ENCODE measurements around the gene WNT7B. TPM values are rescaled to one million over a fixed set of nuclear protein-coding genes. Genes with fewer than 3 reads are reported as not detected.

Gene WNT7B
- total RNA-seq, 1 experiment from 2014 or later = 66.9 TPM

DNA sequence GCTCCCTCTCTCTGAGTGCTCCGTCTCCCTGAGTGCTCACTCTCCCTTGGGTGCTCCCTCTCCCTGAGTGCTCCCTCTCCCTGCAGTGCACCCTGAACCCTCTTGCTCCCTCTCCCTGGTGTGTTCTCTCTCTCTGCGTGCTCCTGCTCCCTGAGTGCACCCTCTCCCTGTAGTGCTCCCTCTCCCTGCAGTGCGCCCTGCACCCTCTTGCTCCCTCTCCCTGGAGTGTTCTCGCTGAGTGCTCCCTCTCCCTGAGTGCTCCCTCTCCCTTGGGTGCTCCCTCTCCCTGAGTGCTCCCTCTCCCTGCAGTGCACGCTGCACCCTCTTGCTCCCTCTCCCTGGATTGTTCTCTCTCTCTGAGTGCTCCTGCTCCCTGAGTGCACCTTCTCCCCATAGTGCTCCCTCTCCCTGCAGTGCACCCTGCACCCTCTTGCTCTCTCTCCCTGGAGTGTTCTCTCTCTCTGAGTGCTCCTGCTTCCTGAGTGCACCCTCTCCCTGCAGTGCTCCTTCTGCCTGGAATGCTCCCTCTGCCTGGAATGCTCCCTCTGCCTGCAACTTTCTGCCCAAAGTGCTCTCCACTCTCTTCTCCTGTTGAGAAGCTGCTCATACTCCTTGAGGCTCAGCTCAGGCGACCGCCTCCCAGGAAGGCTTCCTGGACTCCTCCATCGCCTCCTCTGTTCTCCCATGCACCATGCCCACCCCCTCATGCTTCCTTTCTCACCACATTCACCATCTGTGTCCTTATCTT lies 48.4 kb upstream of the WNT7B start:
- H3K27ac ChIP-seq = no peak overlapping the region
- ChIA-PET CTCF (interaction anchor here (0.6 kb wide), 1 partner anchor 344 kb away, joined by 22 read pairs; no protein-coding TSS in a partner anchor), POLR2A (ENCODE audit: unreplicated experiment) (no interaction called here)
- H3K27me3 ChIP-seq (ENCODE audit: insufficient read depth, low read depth) = peaks cover 22% of the 10 kb centered on the region
- H3K4me2 ChIP-seq = no peak overlapping the region
- peaks cover 11% of the 10 kb centered on the region; the same call in 1 of the 2 replicates for H3F3A ChIP-seq (ENCODE audit: insufficient read depth, low read depth)
- TF ChIP-seq, protein P1, sequence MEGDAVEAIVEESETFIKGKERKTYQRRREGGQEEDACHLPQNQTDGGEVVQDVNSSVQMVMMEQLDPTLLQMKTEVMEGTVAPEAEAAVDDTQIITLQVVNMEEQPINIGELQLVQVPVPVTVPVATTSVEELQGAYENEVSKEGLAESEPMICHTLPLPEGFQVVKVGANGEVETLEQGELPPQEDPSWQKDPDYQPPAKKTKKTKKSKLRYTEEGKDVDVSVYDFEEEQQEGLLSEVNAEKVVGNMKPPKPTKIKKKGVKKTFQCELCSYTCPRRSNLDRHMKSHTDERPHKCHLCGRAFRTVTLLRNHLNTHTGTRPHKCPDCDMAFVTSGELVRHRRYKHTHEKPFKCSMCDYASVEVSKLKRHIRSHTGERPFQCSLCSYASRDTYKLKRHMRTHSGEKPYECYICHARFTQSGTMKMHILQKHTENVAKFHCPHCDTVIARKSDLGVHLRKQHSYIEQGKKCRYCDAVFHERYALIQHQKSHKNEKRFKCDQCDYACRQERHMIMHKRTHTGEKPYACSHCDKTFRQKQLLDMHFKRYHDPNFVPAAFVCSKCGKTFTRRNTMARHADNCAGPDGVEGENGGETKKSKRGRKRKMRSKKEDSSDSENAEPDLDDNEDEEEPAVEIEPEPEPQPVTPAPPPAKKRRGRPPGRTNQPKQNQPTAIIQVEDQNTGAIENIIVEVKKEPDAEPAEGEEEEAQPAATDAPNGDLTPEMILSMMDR (conservative IDR thresholded peaks at IDR 0.05) = no peak
- no peak for TF ChIP-seq EZH2 (IDR thresholded peaks at IDR 0.05; ENCODE audit: low read depth)
- no peak for DNase-seq
- BruUV-seq (replicated peaks) = no TSS peak
- H3K4me1 ChIP-seq (replicated peaks; ENCODE audit: insufficient read depth) = 0 out of 2 replicates have a peak, but pooled peaks cover 7% of the 10 kb centered on the region
- no peaks in the 10 kb centered on the region for H3K36me3 ChIP-seq (ENCODE audit: low read depth)
- no peak overlapping the region for H2AFZ ChIP-seq
- intact Hi-C loops (cut with micrococcal nuclease; ENCODE audit: unreplicated experiment) = no loop called here
- no peaks in the 10 kb centered on the region for H4K20me1 ChIP-seq (ENCODE audit: insufficient read depth)
- H3K79me2 ChIP-seq (ENCODE audit: low read depth) = no peaks in the 10 kb centered on the region
- H3K9me3 ChIP-seq (ENCODE audit: insufficient read depth, low read depth) = no peaks in the 10 kb centered on the region
- H3K4me3 ChIP-seq = no peak overlapping the region
- no peaks in the 10 kb centered on the region for H3K9me2 ChIP-seq (ENCODE audit: insufficient read depth)

DNA sequence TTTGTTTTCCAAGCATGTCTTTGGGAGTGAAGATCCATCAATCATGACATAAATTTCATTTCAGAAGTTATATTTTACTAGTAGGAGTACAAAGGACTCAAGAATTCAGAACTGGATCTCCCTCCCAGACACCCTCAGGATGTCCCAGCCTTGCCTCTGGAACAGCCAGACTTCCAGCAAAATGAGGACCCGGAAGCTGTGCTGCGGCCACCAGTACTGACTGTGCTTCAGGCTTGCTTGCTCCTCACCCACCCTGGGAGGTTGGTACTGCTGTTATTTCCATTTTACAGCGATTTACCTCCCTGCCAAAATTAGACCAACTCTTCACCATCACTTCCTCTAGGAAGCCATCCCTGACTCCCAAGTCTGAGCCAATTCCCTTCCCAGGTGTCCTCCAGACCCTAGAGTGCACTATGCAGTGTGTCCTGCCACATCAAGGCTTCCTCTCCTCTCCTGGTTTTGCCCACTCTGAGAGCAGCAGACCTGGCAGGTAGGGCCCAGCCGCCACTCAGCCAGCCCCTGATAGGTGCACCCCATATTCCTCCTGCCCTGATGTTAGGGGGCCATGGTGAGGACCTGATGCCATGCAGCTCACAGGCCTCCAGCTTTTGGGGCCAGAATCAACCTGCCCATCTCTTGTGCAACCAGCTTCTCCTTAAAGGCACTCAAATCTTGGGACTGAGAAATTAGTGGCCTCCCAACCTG lies 47.3 kb upstream of the WNT7B start:
- H3F3A ChIP-seq (ENCODE audit: insufficient read depth, low read depth) = peaks cover 20% of the 10 kb centered on the region; the same call in 1 of the 2 replicates
- peaks cover 16% of the 10 kb centered on the region for H3K4me1 ChIP-seq (replicated peaks; ENCODE audit: insufficient read depth)
- DNase-seq = no peak
- BruUV-seq (replicated peaks) = no TSS peak
- H3K9me3 ChIP-seq (ENCODE audit: insufficient read depth, low read depth) = no peaks in the 10 kb centered on the region
- H3K27ac ChIP-seq = no peak overlapping the region
- no peaks in the 10 kb centered on the region for H3K36me3 ChIP-seq (ENCODE audit: low read depth)
- H3K4me2 ChIP-seq = no peak overlapping the region
- ChIA-PET POLR2A (ENCODE audit: unreplicated experiment) (interaction anchor here (0.6 kb wide), 2 partner anchors 343 to 480 kb away, joined by 4 to 13 read pairs; no protein-coding TSS in a partner anchor), CTCF (interaction anchor here (0.6 kb wide), 1 partner anchor 345 kb away, joined by 22 read pairs; no protein-coding TSS in a partner anchor)
- no peaks in the 10 kb centered on the region for H3K9me2 ChIP-seq (ENCODE audit: insufficient read depth)
- no peak overlapping the region for H3K4me3 ChIP-seq
- TF ChIP-seq, protein P1 (conservative IDR thresholded peaks at IDR 0.05) = no peak
- TF ChIP-seq EZH2 (IDR thresholded peaks at IDR 0.05; ENCODE audit: low read depth) = no peak
- no peak overlapping the region for H2AFZ ChIP-seq
- H3K27me3 ChIP-seq (ENCODE audit: insufficient read depth, low read depth) = peaks cover 22% of the 10 kb centered on the region
- intact Hi-C loops (cut with micrococcal nuclease; ENCODE audit: unreplicated experiment) = no loop called here
- no peaks in the 10 kb centered on the region for H4K20me1 ChIP-seq (ENCODE audit: insufficient read depth)
- no peaks in the 10 kb centered on the region for H3K79me2 ChIP-seq (ENCODE audit: low read depth)

DNA sequence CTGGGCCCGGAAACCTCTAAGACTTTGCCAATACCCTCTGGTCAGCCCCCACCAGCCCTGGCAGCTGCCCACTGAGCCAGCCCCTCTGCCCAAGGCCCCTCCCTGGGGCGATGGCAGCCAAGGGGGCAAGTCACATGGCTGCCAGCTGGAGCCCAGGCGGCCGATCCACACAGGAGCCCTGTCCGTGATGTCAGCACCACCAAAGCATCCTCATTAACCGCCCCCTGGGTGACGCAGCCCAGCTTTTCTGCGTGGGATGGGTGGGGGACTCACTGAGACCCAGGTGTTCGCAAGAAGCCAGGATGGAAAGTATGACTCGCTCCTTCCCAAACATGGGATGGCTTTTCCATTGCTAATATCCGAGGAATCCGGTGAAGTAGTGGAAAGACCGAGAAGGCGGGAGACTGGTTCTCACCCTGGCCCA lies 46.6 kb upstream of the WNT7B start:
- no peak overlapping the region for H3K4me2 ChIP-seq
- DNase-seq = no peak

More for the DNA sequence above, 46.6 kb upstream of the WNT7B start:
- ChIA-PET CTCF (no interaction called here), POLR2A (ENCODE audit: unreplicated experiment) (interaction anchor here (0.6 kb wide), 1 partner anchor 480 kb away, joined by 4 read pairs; no protein-coding TSS in a partner anchor)
- Histone ChIP-seq H3K79me2 (ENCODE audit: low read depth) (no peaks in the 10 kb centered on the region), H3K4me3 (no peak overlapping the region), H3F3A (ENCODE audit: insufficient read depth, low read depth) (peaks cover 28% of the 10 kb centered on the region; the same call in 1 of the 2 replicates), H3K9me3 (ENCODE audit: insufficient read depth, low read depth) (no peaks in the 10 kb centered on the region), H3K36me3 (ENCODE audit: low read depth) (no peaks in the 10 kb centered on the region), H4K20me1 (ENCODE audit: insufficient read depth) (no peaks in the 10 kb centered on the region), H3K27ac (no peak overlapping the region), H3K9me2 (ENCODE audit: insufficient read depth) (no peaks in the 10 kb centered on the region), H2AFZ (no peak overlapping the region), H3K27me3 (ENCODE audit: insufficient read depth, low read depth) (peaks cover 22% of the 10 kb centered on the region), H3K4me1 (replicated peaks; ENCODE audit: insufficient read depth) (peaks cover 23% of the 10 kb centered on the region)
- intact Hi-C loops (cut with micrococcal nuclease; ENCODE audit: unreplicated experiment) = no loop called here
- BruUV-seq (replicated peaks) = no TSS peak
- TF ChIP-seq, protein P1 (conservative IDR thresholded peaks at IDR 0.05) = no peak
- no peak for TF ChIP-seq EZH2 (IDR thresholded peaks at IDR 0.05; ENCODE audit: low read depth)

Measured in PC-9 (cell line).